SU-DHL-6 (cell line): ENCODE results near the gene NKTR.

Source experiments
- CTCF ChIP-seq: fragments of 200-600 bp; sonication (generic); IDR thresholded peaks from one replicate; pipeline ENCODE4 v1.5.1; 2017; ENCODE audit warnings: antibody characterized with exemption, mild to moderate bottlenecking, low read length, moderate library complexity; ENCODE audit not compliant: insufficient read depth, poor library complexity, severe bottlenecking
- EZH2phosphoT487 ChIP-seq: fragments of 200-600 bp; sonication (generic), shearing (Covaris generic); conservative IDR thresholded peaks from 2 replicates; pipeline ENCODE4 v1.6.1; 2018; ENCODE audit warnings: mild to moderate bottlenecking, antibody characterized with exemption, low read length, moderate library complexity, mixed read lengths

- TF ChIP-seq CTCF, result no peak
- TF ChIP-seq EZH2phosphoT487, result no peak
Observed at GRCh38 chr3:42600111-42600957, at the start of gene NKTR.
